Right atrium auricular region (tissue), 2 donors: ENCODE results near the gene LY9. TPM values are rescaled to one million over a fixed set of nuclear protein-coding genes. Genes with fewer than 3 reads are reported as not detected.
A peak's percentile ranks its signal among the peaks of the same experiment; 100 is the strongest.

ENCODE experiments used
- DNase-seq: peaks from one replicate; pipeline ENCODE4 v3.0.0-alpha.2; 2019; ENCODE audit warnings: low spot score
- H3K27ac ChIP-seq, 2 donors: fragments of 200-600 bp; sonication (generic); 1 replicate in 1 of 2; 2 replicates in 1 of 2; pipeline ENCODE4 v1.5.1; 2016 to 2019
- H3K27me3 ChIP-seq, 2 donors: fragments of 200-600 bp; sonication (generic); one replicate each; pipeline versions ENCODE4 v1.5.1 to v1.6.0; 2017 to 2019
- H3K36me3 ChIP-seq: fragments of 200-600 bp; sonication (generic); one replicate; pipeline ENCODE4 v1.5.1; 2016
- H3K4me1 ChIP-seq, 2 donors: fragments of 200-600 bp; sonication (generic); one replicate each; pipeline versions ENCODE4 v1.5.1 to v1.6.0; 2017 to 2019
- H3K4me3 ChIP-seq, 2 donors: fragments of 200-600 bp; sonication (generic); 1 replicate in 1 of 2; 2 replicates in 1 of 2; pipeline ENCODE4 v1.5.1; 2017 to 2019; ENCODE audit warnings: mild to moderate bottlenecking in 1 of 2, moderate library complexity in 1 of 2
- H3K9me3 ChIP-seq, 2 donors: fragments of 200-600 bp; sonication (generic); one replicate each; pipeline ENCODE4 v1.5.1; 2019
- total RNA-seq, 2 donors: library from RNA; depleted of rRNA; stranded (reverse); fragments of >200 nt; gene quantifications; one replicate each; pipeline ENCODE4 v1.1.0, GENCODE V29; 2016
- TF ChIP-seq, protein P1 (sequence below), 2 donors: fragments of 200-600 bp; sonication (generic); IDR thresholded peaks; one replicate each; pipeline ENCODE4 v1.5.1; 2019; ENCODE audit warnings: antibody characterized with exemption in 2 of 2

Gene LY9
- total RNA-seq, 2 donors from 2014 or later, result 0.19 to 0.20 TPM

GRCh38 chr1:160761886-160762285 is 34.1 kb upstream of the LY9 start:
- DNase-seq, result no peak
- TF ChIP-seq, protein P1, sequence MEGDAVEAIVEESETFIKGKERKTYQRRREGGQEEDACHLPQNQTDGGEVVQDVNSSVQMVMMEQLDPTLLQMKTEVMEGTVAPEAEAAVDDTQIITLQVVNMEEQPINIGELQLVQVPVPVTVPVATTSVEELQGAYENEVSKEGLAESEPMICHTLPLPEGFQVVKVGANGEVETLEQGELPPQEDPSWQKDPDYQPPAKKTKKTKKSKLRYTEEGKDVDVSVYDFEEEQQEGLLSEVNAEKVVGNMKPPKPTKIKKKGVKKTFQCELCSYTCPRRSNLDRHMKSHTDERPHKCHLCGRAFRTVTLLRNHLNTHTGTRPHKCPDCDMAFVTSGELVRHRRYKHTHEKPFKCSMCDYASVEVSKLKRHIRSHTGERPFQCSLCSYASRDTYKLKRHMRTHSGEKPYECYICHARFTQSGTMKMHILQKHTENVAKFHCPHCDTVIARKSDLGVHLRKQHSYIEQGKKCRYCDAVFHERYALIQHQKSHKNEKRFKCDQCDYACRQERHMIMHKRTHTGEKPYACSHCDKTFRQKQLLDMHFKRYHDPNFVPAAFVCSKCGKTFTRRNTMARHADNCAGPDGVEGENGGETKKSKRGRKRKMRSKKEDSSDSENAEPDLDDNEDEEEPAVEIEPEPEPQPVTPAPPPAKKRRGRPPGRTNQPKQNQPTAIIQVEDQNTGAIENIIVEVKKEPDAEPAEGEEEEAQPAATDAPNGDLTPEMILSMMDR (IDR thresholded peaks at IDR 0.05), result no peak
- no peaks in the 10 kb centered on the region for H3K9me3 ChIP-seq
- no peaks in the 10 kb centered on the region for H3K36me3 ChIP-seq
- H3K4me3 ChIP-seq, result no peak overlapping the region
- H3K4me1 ChIP-seq, result no peaks in the 10 kb centered on the region
- H3K27me3 ChIP-seq, result no peaks in the 10 kb centered on the region
- H3K27ac ChIP-seq, result no peak overlapping the region

- Histone ChIP-seq H3K4me1 (no peaks in the 10 kb centered on the region), H3K27me3 (no peaks in the 10 kb centered on the region), H3K9me3 (no peaks in the 10 kb centered on the region), H3K36me3 (no peaks in the 10 kb centered on the region), H3K4me3 (no peak overlapping the region), H3K27ac (no peak overlapping the region)
- TF ChIP-seq, protein P1 (IDR thresholded peaks at IDR 0.05), result no peak
- DNase-seq, result no peak
These were observed 32.0 kb upstream of the LY9 start for GRCh38 chr1:160763993-160764392.

- Histone ChIP-seq H3K27ac (no peak overlapping the region), H3K4me3 (no peak overlapping the region)
- no peak for DNase-seq
These were observed 28.3 kb upstream of the LY9 start for GRCh38 chr1:160767395-160768294.

GRCh38 chr1:160768295-160768657 is 27.7 kb upstream of the LY9 start:
- Histone ChIP-seq H3K4me1 (no peaks in the 10 kb centered on the region), H3K27ac (no peak overlapping the region), H3K4me3 (no peak overlapping the region), H3K9me3 (no peaks in the 10 kb centered on the region), H3K27me3 (no peaks in the 10 kb centered on the region), H3K36me3 (no peaks in the 10 kb centered on the region)
- TF ChIP-seq, protein P1 (IDR thresholded peaks at IDR 0.05), result peak in 1 of 2 donors; percentile 44
- DNase-seq, result no peak

More at GRCh38 chr1:160767395-160768294, 28.3 kb upstream of the LY9 start:
- TF ChIP-seq, protein P1 (IDR thresholded peaks at IDR 0.05), result no peak
- H3K27me3 ChIP-seq, result no peaks in the 10 kb centered on the region
- no peaks in the 10 kb centered on the region for H3K9me3 ChIP-seq
- no peaks in the 10 kb centered on the region for H3K36me3 ChIP-seq
- no peaks in the 10 kb centered on the region for H3K4me1 ChIP-seq

DNA sequence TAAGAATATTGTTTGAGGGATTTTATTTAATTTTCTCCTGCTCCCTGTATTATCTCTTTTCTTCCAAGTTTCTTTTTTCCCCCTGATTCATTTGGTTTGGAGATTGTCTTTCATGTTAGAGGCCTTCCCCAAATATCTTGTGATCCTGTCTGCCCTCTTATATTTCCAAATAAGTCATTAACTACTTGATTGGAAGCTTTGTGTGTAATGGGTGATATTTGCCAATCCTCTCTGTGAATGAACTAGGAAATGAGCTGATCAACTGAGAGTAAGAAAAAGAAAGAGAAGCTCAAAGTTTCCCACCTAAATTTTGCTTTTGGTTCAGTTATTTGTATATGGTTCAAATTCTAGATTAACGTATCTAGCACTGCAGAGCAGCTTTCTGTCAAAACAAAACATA is 23.6 kb upstream of the LY9 start:
- no peak for DNase-seq
- Histone ChIP-seq H3K4me3 (no peak overlapping the region), H3K4me1 (no peaks in the 10 kb centered on the region), H3K9me3 (no peaks in the 10 kb centered on the region), H3K27me3 (no peaks in the 10 kb centered on the region), H3K27ac (no peak overlapping the region), H3K36me3 (no peaks in the 10 kb centered on the region)
- TF ChIP-seq, protein P1 (IDR thresholded peaks at IDR 0.05), result no peak
